ENCODE measurements around the gene C13orf46.

DNA sequence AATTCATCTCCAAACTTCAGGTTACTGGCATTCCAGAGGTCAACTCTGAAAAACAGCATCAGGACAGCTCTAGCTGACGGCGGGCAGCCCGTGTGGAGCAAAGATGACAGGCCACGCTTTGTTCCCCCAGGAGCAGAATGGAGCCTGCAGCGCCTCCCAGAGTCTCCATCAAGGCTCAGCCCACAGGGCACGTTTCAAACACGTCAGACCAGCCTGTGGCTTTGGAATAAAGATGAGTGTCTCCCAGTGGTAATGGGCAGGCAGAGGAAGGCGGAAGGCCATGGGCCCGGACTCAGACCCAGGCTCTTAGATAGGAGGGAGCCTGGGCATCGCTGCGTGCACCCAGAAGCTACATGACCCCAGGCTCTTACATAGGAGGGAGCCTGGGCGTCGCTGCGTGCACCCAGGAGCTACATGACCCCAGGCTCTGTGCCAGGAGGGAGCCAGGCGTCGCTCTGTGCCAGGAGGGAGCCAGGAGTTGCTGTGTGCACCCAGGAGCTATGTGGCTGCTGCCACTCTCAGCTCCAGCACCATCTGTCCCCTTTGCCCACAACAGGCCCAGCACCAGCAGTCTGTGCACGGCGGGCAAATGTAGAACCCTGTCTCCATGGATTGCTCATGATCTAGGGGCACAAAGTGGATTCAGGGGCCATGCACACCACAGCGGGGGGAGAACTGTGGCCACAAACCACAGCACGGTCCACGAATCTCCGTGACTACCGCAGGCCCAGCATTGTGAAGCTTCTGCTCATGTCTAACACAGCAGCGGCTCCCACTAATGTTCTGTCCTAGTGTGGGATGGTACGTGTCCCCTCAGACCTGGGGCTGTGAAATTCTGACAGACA lies 47.8 kb upstream of the C13orf46 start:
- TF ChIP-seq, protein P1, sequence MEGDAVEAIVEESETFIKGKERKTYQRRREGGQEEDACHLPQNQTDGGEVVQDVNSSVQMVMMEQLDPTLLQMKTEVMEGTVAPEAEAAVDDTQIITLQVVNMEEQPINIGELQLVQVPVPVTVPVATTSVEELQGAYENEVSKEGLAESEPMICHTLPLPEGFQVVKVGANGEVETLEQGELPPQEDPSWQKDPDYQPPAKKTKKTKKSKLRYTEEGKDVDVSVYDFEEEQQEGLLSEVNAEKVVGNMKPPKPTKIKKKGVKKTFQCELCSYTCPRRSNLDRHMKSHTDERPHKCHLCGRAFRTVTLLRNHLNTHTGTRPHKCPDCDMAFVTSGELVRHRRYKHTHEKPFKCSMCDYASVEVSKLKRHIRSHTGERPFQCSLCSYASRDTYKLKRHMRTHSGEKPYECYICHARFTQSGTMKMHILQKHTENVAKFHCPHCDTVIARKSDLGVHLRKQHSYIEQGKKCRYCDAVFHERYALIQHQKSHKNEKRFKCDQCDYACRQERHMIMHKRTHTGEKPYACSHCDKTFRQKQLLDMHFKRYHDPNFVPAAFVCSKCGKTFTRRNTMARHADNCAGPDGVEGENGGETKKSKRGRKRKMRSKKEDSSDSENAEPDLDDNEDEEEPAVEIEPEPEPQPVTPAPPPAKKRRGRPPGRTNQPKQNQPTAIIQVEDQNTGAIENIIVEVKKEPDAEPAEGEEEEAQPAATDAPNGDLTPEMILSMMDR (IDR thresholded peaks at IDR 0.05) = peak; percentile 5
- TF ChIP-seq EZH2phosphoT487 (IDR thresholded peaks at IDR 0.05) = no peak
- no peak for TF ChIP-seq EZH2 (IDR thresholded peaks at IDR 0.05)
